H1 (cell line): Measurements from ENCODE around the gene NUFIP2. TPM values are rescaled to one million over a fixed set of nuclear protein-coding genes. Genes with fewer than 3 reads are reported as not detected.

Experiments used
- BACH1 ChIP-seq: IDR thresholded peaks from 2 replicates; pipeline ENCODE4 v1.6.1; 2012; ENCODE audit warnings: low read length, improper control_type of control experiment
- CBX8 ChIP-seq: fragments of 300-800, 300-1000 bp; sonication (generic); IDR thresholded peaks from 2 replicates; pipeline ENCODE4 v1.7.1; 2016; ENCODE audit warnings: low read depth, low read length, borderline replicate concordance
- CHD1 ChIP-seq: IDR thresholded peaks from 2 replicates; pipeline ENCODE4 v1.6.1; 2012; ENCODE audit warnings: low read depth, low read length, improper control_type of control experiment
- CHD2 ChIP-seq: IDR thresholded peaks from 2 replicates; pipeline ENCODE4 v1.6.1; 2012; ENCODE audit warnings: low read length, improper control_type of control experiment
- CTBP2 ChIP-seq: IDR thresholded peaks from 2 replicates; pipeline ENCODE4 v1.7.0; 2011; ENCODE audit warnings: borderline replicate concordance, mild to moderate bottlenecking, moderate library complexity, mixed read lengths, low read length; ENCODE audit not compliant: insufficient read depth, insufficient read length
- RXRA ChIP-seq: IDR thresholded peaks from 2 replicates; pipeline ENCODE4 v1.6.1; 2011; ENCODE audit warnings: low read depth, mild to moderate bottlenecking, low read length, moderate library complexity; ENCODE audit not compliant: insufficient read depth
- SIN3A ChIP-seq, 2 experiments: IDR thresholded peaks in 1 of 2; conservative IDR thresholded peaks in 1 of 2; 2 replicates each; pipeline ENCODE4 v1.6.1; 2011 to 2012; ENCODE audit warnings: low read length in 2 of 2, improper control_type of control experiment in 1 of 2, low read depth in 1 of 2, mild to moderate bottlenecking in 1 of 2
- SIX5 ChIP-seq: IDR thresholded peaks from 2 replicates; pipeline ENCODE4 v1.6.1; 2011; ENCODE audit warnings: mild to moderate bottlenecking, low read depth, low read length
- SP2 ChIP-seq: IDR thresholded peaks from 2 replicates; pipeline ENCODE4 v1.6.1; 2012; ENCODE audit warnings: mild to moderate bottlenecking, low read length, inconsistent platforms
- USF2 ChIP-seq: IDR thresholded peaks from 2 replicates; pipeline ENCODE4 v1.6.1; 2011; ENCODE audit warnings: low read length, improper control_type of control experiment
- polyA plus RNA-seq, 7 experiments: library from polyadenylated mRNA; depleted of rRNA in 3 of 7; stranded (reverse) in 5 of 7; unstranded in 2 of 7; fragments of >200 nt in 5 of 7; fragments of 200-250 nt in 2 of 7; gene quantifications; 1 replicate in 5 of 7; 2 replicates in 1 of 7; 4 replicates in 1 of 7; pipeline versions ENCODE4 v1.2.1 to v1.2.3, GENCODE V29; 2011 to 2013; ENCODE audit warnings: missing spikeins in 2 of 7, mixed read lengths in 2 of 7
- total RNA-seq: library from RNA; stranded (reverse); fragmentation: NEBNext Ultra II Directional; extraction: Animal tissue kit (Norgen Biotek cat#: 25700); gene quantifications from 2 replicates; pipeline ENCODE4 v1.2.1, GENCODE V29; 2021

Gene NUFIP2
- total and polyA plus RNA-seq, 2 of the 8 experiments (the other 6 are each of a cell fraction or from before 2014, with no cell fraction given) = 65.9 to 118 TPM

- TF ChIP-seq RXRA (no peak), CTBP2 (no peak), BACH1 (no peak), SIN3A (conservative IDR thresholded peaks at IDR 0.05 in 1 of 2, IDR thresholded peaks at IDR 0.05 in 1 of 2; ENCODE audit: low read depth in 1 of 2, low read length in 2 of 2) (no peak), USF2 (no peak), CHD1 (no peak), SIX5 (no peak), SP2 (no peak), CHD2 (no peak), CBX8 (no peak)
- TF ChIP-seq, all 59 proteins: peak for 0
Observed at GRCh38 chr17:29322363-29322762, 28.4 kb upstream of the NUFIP2 start (continued).
